Measurements from ENCODE around the gene STMP1.
"Not testable (repeated sequence)": the region's sequence is repeated elsewhere in the genome, so short reads cannot be mapped to it uniquely, and the experiment has no call there.

STMP1 gene

DNA sequence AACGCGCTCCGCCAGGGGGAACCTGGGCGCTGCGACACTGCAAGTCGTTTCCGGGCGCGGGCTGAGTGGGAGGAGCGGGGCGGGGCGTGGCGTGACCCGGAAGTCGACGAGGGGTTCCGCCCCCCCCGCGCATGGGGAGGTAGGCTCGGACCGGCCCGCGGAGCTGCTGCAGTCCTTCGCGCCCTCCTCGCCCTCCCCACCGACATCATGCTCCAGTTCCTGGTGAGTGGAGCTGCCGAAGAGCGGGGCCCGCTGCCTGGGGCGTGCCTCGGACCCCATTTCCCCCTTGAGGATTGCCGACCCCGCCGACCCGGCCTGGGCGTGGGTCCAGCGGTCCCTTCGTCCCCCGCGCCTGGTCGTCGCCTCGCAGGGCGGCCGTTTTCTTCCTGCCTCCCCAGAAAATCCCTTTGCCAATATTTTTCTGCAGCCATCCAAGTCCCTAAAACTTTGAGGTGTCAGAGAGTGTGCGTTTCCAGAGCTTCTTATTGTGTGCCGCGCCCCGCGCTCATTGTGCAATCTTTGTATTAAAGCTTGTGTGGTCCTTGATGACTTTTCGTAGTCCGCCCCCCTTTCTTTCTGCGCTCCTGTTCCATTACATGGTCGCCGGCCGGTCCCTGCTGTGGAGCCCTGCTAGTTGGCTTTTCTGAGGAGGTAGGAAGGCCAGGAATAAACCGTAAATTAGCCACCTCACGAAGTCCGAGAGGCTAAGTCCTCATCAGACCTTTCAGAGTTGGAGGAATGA is at the start of gene STMP1:
Gene STMP1 (plus strand): TSS at position 142 of the 742 bp plus-strand sequence.
- H3K4me1 ChIP-seq (ENCODE audit: control insufficient read depth in 5 of 5, insufficient read depth in 5 of 5, low read length in 5 of 5) = peaks cover 0 to 43% (median 31%) of the 10 kb centered on the region in 5 donors
- peak within 1 kb of the TSS; percentile 82 to 97 (median 93) for H3K4me3 ChIP-seq (ENCODE audit: low read depth in 1 of 5, low read length in 5 of 5)
- peak within 1 kb of the TSS; percentile 100 for H3K27ac ChIP-seq (ENCODE audit: low read depth, low read length)
- H3K36me3 ChIP-seq (ENCODE audit: control insufficient read depth in 5 of 5, insufficient read depth in 5 of 5, low read length in 5 of 5) = no peaks in the 10 kb centered on the region
- no peaks in the 10 kb centered on the region for H3K27me3 ChIP-seq (ENCODE audit: control insufficient read depth in 5 of 5, insufficient read depth in 4 of 5, low read length in 5 of 5)
- H3K9ac ChIP-seq (ENCODE audit: low read length in 5 of 5) = peak within 1 kb of the TSS; percentile 75 to 99 (median 98)
- H3K9me3 ChIP-seq (ENCODE audit: control insufficient read depth in 5 of 5, low read length in 5 of 5) = no peaks in the 10 kb centered on the region

DNA sequence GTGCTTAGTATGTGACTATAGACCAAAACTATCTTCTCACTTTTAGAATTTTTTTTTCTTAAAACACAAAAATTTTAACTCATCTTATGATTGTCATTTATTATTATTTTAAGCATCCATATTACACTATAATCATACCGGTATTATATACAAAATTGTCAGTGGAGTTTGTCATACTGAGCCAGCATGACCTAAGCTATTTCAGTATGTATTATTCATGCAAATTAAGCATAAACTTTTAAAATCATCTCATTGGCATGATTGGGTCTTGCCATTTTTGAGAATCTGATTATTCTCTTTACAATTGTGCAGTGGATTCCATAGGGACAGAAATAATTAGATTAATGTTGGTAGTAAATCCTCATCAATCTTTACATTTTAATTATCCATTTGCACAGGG is 46.2 kb upstream of the STMP1 start:
- no peak overlapping the region for H3K9ac ChIP-seq (ENCODE audit: low read length in 5 of 5)
- no peak overlapping the region for H3K4me3 ChIP-seq (ENCODE audit: low read depth in 1 of 5, low read length in 5 of 5)
- H3K36me3 ChIP-seq (ENCODE audit: control insufficient read depth in 5 of 5, insufficient read depth in 5 of 5, low read length in 5 of 5) = peaks cover 30 to 62% (median 43%) of the 10 kb centered on the region in 5 donors
- peaks cover 0 to 7% (median 3%) of the 10 kb centered on the region in 5 donors for H3K4me1 ChIP-seq (ENCODE audit: control insufficient read depth in 5 of 5, insufficient read depth in 5 of 5, low read length in 5 of 5)
- no peaks in the 10 kb centered on the region for H3K9me3 ChIP-seq (ENCODE audit: control insufficient read depth in 5 of 5, low read length in 5 of 5)
- no peaks in the 10 kb centered on the region for H3K27me3 ChIP-seq (ENCODE audit: control insufficient read depth in 5 of 5, insufficient read depth in 4 of 5, low read length in 5 of 5)
- H3K27ac ChIP-seq (ENCODE audit: low read depth, low read length) = no peak overlapping the region

DNA sequence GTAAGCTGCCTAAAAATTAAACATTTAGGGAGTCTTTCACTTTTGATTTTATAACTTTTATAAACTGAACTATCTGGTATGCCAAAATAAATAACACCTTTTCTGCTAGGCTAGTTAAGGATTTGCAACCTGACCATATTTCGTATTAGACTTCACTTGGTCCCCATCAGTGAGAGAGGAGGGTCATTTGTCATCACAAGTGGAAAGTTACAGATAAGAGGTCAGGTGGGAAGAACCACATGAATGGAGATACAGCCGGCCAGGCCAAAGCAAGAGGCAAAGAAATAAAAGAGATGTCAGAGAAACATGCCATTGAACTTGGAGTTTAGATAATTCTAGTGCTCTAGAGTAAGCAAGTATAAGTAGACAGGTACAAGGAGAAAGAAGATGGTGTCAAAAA is 44.5 kb upstream of the STMP1 start:
- Histone ChIP-seq H3K27ac (ENCODE audit: low read depth, low read length) (no peak overlapping the region), H3K9me3 (ENCODE audit: control insufficient read depth in 5 of 5, low read length in 5 of 5) (no peaks in the 10 kb centered on the region), H3K4me3 (ENCODE audit: low read depth in 1 of 5, low read length in 5 of 5) (no peak overlapping the region), H3K27me3 (ENCODE audit: control insufficient read depth in 5 of 5, insufficient read depth in 4 of 5, low read length in 5 of 5) (no peaks in the 10 kb centered on the region), H3K4me1 (ENCODE audit: control insufficient read depth in 5 of 5, insufficient read depth in 5 of 5, low read length in 5 of 5) (peaks cover 0 to 8% (median 3%) of the 10 kb centered on the region in 5 donors), H3K36me3 (ENCODE audit: control insufficient read depth in 5 of 5, insufficient read depth in 5 of 5, low read length in 5 of 5) (peaks cover 35 to 53% (median 45%) of the 10 kb centered on the region in 5 donors), H3K9ac (ENCODE audit: low read length in 5 of 5) (peak overlapping the region in 1 of 5 donors; percentile 11)

DNA sequence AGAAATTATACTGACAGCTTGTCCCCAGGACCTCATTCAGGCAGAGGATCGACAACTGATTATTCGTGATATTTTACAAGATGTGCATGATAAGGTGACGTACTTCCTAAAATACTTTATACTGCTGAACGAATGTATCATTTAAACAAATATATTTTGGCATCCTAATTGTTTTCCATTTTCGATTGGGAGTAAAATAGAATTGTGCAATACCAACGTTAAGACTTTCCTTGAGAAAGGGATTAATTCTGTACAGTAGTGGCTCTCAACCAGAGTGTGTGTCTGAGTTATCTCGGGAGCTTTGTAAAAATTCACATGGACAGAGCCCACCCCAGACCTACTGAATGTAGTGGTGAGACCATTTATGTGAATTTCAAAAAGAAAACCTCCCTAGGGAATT is 43.8 kb upstream of the STMP1 start:
- H3K36me3 ChIP-seq (ENCODE audit: control insufficient read depth in 5 of 5, insufficient read depth in 5 of 5, low read length in 5 of 5) = peaks cover 36 to 56% (median 49%) of the 10 kb centered on the region in 5 donors
- H3K9me3 ChIP-seq (ENCODE audit: control insufficient read depth in 5 of 5, low read length in 5 of 5) = no peaks in the 10 kb centered on the region
- H3K9ac ChIP-seq (ENCODE audit: low read length in 5 of 5) = no peak overlapping the region
- no peaks in the 10 kb centered on the region for H3K27me3 ChIP-seq (ENCODE audit: control insufficient read depth in 5 of 5, insufficient read depth in 4 of 5, low read length in 5 of 5)
- peaks cover 0 to 8% (median 3%) of the 10 kb centered on the region in 5 donors for H3K4me1 ChIP-seq (ENCODE audit: control insufficient read depth in 5 of 5, insufficient read depth in 5 of 5, low read length in 5 of 5)
- no peak overlapping the region for H3K4me3 ChIP-seq (ENCODE audit: low read depth in 1 of 5, low read length in 5 of 5)
- no peak overlapping the region for H3K27ac ChIP-seq (ENCODE audit: low read depth, low read length)

DNA sequence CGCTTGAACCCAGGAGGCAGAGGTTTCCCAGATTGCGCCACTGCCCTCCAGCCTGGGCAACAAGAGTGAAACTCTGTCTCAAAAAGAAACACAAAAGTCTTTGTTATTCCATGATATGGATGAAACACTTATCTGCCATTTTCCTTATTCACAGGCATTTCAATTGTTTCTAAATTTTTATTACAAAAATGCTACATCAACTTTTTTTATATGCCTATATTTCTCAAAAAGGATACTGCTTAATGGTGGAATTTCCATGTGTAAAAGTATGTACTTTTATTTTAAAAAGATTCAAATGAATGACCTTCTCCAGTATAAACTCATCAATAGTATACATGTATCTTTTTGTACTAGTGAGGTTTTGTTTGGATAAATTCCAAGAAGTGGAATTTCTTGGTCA is 41.9 kb upstream of the STMP1 start:
- Histone ChIP-seq H3K9me3 (ENCODE audit: control insufficient read depth in 5 of 5, low read length in 5 of 5) (no peaks in the 10 kb centered on the region), H3K4me1 (ENCODE audit: control insufficient read depth in 5 of 5, insufficient read depth in 5 of 5, low read length in 5 of 5) (peaks cover 0 to 8% (median 3%) of the 10 kb centered on the region in 5 donors), H3K27ac (ENCODE audit: low read depth, low read length) (no peak overlapping the region), H3K9ac (ENCODE audit: low read length in 5 of 5) (no peak overlapping the region), H3K4me3 (ENCODE audit: low read depth in 1 of 5, low read length in 5 of 5) (no peak overlapping the region), H3K27me3 (ENCODE audit: control insufficient read depth in 5 of 5, insufficient read depth in 4 of 5, low read length in 5 of 5) (no peaks in the 10 kb centered on the region), H3K36me3 (ENCODE audit: control insufficient read depth in 5 of 5, insufficient read depth in 5 of 5, low read length in 5 of 5) (peaks cover 41 to 59% (median 51%) of the 10 kb centered on the region in 5 donors)

DNA sequence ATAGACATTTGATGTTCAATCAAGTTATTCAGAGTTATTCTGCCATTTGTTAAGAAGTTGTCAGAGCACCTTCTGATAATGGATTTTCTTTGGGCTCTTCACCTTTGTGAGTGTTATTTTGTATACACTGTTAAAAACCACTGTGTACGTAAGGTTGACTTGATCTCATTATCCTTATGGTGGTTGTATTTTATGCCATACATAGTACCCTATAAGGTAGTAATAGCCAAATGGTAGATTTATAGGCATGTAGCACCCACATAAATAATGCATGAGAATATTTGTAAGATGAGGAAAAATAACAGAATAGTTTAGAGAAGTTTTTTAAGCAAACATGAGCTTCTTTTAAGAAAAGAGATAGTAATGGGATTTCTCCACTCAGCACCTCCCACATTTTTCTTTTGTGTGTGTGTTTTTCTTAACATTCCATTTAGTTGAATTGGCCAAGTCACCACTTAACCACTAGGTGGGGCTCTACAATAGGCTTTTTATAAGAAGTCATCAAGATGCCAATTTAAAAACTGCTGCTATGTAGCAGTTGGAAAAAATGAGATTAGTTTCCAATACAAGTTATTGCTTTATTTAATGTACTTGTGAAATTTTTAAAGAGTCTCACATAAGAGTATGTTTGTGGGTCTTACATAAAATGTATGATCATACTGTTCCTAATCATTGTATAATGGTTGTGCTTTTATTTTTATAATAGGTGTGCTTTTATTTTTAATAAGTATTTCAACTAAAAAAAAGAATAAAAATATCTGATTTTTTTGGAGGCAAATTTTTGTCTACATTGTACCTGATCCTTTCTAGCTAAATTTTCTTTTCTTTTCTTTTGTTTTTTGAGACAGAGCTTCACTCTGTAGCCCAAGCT is 41.1 kb upstream of the STMP1 start:
- Histone ChIP-seq H3K36me3 (ENCODE audit: control insufficient read depth in 5 of 5, insufficient read depth in 5 of 5, low read length in 5 of 5) (peaks cover 46 to 61% (median 51%) of the 10 kb centered on the region in 5 donors), H3K9ac (ENCODE audit: low read length in 5 of 5) (no peak overlapping the region), H3K27ac (ENCODE audit: low read depth, low read length) (no peak overlapping the region), H3K9me3 (ENCODE audit: control insufficient read depth in 5 of 5, low read length in 5 of 5) (no peaks in the 10 kb centered on the region), H3K4me1 (ENCODE audit: control insufficient read depth in 5 of 5, insufficient read depth in 5 of 5, low read length in 5 of 5) (peaks cover 0 to 8% (median 3%) of the 10 kb centered on the region in 5 donors), H3K27me3 (ENCODE audit: control insufficient read depth in 5 of 5, insufficient read depth in 4 of 5, low read length in 5 of 5) (no peaks in the 10 kb centered on the region), H3K4me3 (ENCODE audit: low read depth in 1 of 5, low read length in 5 of 5) (no peak overlapping the region)

DNA sequence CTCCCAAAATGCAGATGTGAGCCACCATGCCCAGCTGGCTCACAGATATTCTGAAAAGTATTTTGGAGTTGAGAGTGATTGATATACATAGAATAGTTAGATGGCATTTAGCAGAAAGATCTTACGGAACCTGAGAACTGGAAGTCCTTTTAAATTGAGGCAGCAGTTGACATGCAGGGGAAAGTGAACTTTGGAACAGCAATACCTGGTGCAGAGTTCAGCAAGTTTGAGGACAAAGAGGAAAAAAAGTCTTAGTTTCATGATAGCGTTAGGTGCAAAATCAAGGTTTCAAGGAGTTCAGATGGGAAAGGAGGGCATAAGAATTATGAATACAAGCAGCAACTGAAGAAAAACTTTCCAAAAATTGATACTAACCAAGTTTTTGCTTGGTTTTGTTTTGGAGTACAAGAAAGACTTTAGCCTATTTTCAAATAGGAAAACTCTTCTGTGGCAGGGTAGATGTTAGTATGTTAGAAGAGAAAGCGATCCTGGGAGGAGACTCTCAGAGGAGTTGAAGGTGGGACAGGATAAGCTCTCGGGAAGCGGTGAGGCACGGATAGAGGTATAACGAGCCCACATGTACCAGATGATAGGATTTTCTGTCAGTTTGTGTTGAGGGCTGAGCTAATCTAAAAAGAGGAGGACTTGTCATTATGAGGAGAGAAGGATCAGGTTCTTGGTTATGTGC is 28.0 kb upstream of the STMP1 start:
- Histone ChIP-seq H3K4me1 (ENCODE audit: control insufficient read depth in 5 of 5, insufficient read depth in 5 of 5, low read length in 5 of 5) (no peaks in the 10 kb centered on the region), H3K36me3 (ENCODE audit: control insufficient read depth in 5 of 5, insufficient read depth in 5 of 5, low read length in 5 of 5) (peaks cover 27 to 60% (median 32%) of the 10 kb centered on the region in 5 donors), H3K4me3 (ENCODE audit: low read depth in 1 of 5, low read length in 5 of 5) (no peak overlapping the region), H3K9me3 (ENCODE audit: control insufficient read depth in 5 of 5, low read length in 5 of 5) (no peaks in the 10 kb centered on the region), H3K27ac (ENCODE audit: low read depth, low read length) (no peak overlapping the region), H3K9ac (ENCODE audit: low read length in 5 of 5) (no peak overlapping the region), H3K27me3 (ENCODE audit: control insufficient read depth in 5 of 5, insufficient read depth in 4 of 5, low read length in 5 of 5) (no peaks in the 10 kb centered on the region)

DNA sequence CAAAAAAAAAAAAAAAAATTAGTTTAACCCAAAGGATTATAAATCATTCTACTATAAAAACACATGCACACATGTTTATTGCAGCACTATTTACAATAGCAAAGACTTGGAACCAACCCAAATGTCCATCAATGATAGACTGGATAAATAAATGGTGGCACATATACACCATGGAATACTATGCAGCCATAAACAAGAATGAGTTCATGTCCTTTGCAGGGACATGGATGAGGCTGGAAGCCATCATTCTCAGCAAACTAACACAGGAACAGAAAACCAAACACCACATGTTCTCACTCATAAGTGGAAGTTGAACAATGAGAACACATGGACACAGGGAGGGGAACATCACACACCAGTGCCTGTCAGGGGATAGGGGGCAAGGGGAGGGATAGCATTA is 22.6 kb upstream of the STMP1 start:
- peaks cover 26 to 82% (median 30%) of the 10 kb centered on the region in 5 donors for H3K36me3 ChIP-seq (ENCODE audit: control insufficient read depth in 5 of 5, insufficient read depth in 5 of 5, low read length in 5 of 5)
- H3K9me3 ChIP-seq (ENCODE audit: control insufficient read depth in 5 of 5, low read length in 5 of 5); H3K4me3 ChIP-seq (ENCODE audit: low read depth in 1 of 5, low read length in 5 of 5); H3K27ac ChIP-seq (ENCODE audit: low read depth, low read length); H3K4me1 ChIP-seq (ENCODE audit: control insufficient read depth in 5 of 5, insufficient read depth in 5 of 5, low read length in 5 of 5); H3K9ac ChIP-seq (ENCODE audit: low read length in 5 of 5); H3K27me3 ChIP-seq (ENCODE audit: control insufficient read depth in 5 of 5, insufficient read depth in 4 of 5, low read length in 5 of 5): not testable (repeated sequence)

DNA sequence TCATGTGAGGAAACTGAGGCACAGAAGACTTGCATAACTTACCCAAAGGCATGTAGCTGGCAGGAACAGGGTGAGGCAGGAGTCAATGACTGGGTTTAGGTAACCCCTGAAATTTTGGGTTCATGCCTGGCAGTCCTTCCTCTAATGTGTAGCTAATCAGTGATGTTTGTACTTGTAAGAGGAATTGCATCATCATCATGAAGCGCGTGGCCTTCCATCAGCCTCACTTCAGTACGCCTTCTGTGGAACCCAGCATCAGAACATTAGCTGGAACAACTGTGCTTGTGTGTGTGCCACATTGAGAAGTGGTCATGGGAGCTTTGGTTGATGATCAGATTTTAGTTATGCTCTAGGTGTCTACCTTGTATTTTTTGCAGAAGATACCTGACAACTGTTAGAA is 18.2 kb upstream of the STMP1 start:
- Histone ChIP-seq H3K27ac (ENCODE audit: low read depth, low read length) (no peak overlapping the region), H3K9me3 (ENCODE audit: control insufficient read depth in 5 of 5, low read length in 5 of 5) (no peaks in the 10 kb centered on the region), H3K4me3 (ENCODE audit: low read depth in 1 of 5, low read length in 5 of 5) (no peak overlapping the region), H3K36me3 (ENCODE audit: control insufficient read depth in 5 of 5, insufficient read depth in 5 of 5, low read length in 5 of 5) (peaks cover 22 to 83% (median 32%) of the 10 kb centered on the region in 5 donors), H3K4me1 (ENCODE audit: control insufficient read depth in 5 of 5, insufficient read depth in 5 of 5, low read length in 5 of 5) (no peaks in the 10 kb centered on the region), H3K27me3 (ENCODE audit: control insufficient read depth in 5 of 5, insufficient read depth in 4 of 5, low read length in 5 of 5) (no peaks in the 10 kb centered on the region), H3K9ac (ENCODE audit: low read length in 5 of 5) (no peak overlapping the region)
